ENCODE results near the gene CA10.

CA10 gene

DNA sequence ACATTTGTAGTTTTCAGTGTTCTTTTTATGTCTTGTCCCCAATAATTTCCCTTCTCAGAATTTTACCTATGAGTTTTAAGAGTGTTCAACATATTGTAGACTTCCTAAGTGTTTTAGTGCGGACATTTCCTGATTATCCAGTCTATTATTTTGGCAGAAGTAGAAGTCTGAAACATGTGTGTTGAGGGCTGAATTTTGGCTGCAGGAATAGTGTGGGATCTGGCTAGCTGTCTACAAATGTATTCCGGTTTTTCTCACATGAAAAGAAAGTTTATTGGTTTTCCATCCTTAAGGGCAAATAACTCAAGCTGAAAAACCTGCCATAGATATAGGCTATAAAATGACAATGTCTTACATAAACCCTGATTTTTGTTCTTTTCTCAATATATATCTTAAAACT, 33.0 kb upstream of the CA10 start:
- H3K27me3 ChIP-seq (ENCODE audit: insufficient read depth, low read depth), result no peaks in the 10 kb centered on the region
- no peak overlapping the region for H3K9ac ChIP-seq
- no peak overlapping the region for H2AFZ ChIP-seq (ENCODE audit: low read depth)
- no peaks in the 10 kb centered on the region for H3K79me2 ChIP-seq (ENCODE audit: insufficient read depth, low read depth)
- no peak overlapping the region for H3K4me3 ChIP-seq (IDR thresholded peaks at IDR 0.05; ENCODE audit: insufficient read depth, low read depth, low read length)
- H3K36me3 ChIP-seq (ENCODE audit: insufficient read depth), result no peaks in the 10 kb centered on the region
- no peaks in the 10 kb centered on the region for H3K4me1 ChIP-seq (ENCODE audit: low read depth, poor library complexity, severe bottlenecking)
- H4K20me1 ChIP-seq (ENCODE audit: insufficient read depth), result no peaks in the 10 kb centered on the region
- no peak for TF ChIP-seq CTCF (conservative IDR thresholded peaks at IDR 0.05; ENCODE audit: low read depth, low read length)
- H3K4me2 ChIP-seq, result no peak overlapping the region
- no peak overlapping the region for H3K27ac ChIP-seq

DNA sequence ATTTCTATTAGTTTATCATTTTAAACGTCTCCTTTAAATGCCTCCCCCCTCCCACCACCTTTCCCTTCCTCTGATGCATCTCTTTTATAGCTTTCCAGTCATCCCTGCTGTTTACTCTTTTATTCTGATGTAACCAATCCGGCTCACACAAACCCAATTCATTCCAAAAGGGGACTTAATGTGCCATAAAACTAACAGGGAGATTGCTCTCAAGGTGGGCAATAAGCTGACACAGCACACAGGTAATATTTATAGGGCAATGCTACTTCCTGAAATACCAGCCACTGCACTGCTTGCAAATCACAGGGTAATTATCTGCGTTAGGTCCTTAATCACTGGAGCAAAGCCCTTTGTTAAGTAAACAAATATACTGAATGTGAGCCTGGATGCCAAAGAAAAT, 23.3 kb upstream of the CA10 start:
- TF ChIP-seq CTCF (conservative IDR thresholded peaks at IDR 0.05; ENCODE audit: low read depth, low read length), result no peak
- Histone ChIP-seq H3K4me1 (ENCODE audit: low read depth, poor library complexity, severe bottlenecking) (no peaks in the 10 kb centered on the region), H3K27ac (no peak overlapping the region), H4K20me1 (ENCODE audit: insufficient read depth) (no peaks in the 10 kb centered on the region), H2AFZ (ENCODE audit: low read depth) (no peak overlapping the region), H3K36me3 (ENCODE audit: insufficient read depth) (no peaks in the 10 kb centered on the region), H3K27me3 (ENCODE audit: insufficient read depth, low read depth) (no peaks in the 10 kb centered on the region), H3K4me3 (IDR thresholded peaks at IDR 0.05; ENCODE audit: insufficient read depth, low read depth, low read length) (no peak overlapping the region), H3K79me2 (ENCODE audit: insufficient read depth, low read depth) (no peaks in the 10 kb centered on the region), H3K4me2 (no peak overlapping the region), H3K9ac (no peak overlapping the region)

GRCh38 chr17:52178012-52178411, 19.5 kb upstream of the CA10 start:
- Histone ChIP-seq H3K4me3 (IDR thresholded peaks at IDR 0.05; ENCODE audit: insufficient read depth, low read depth, low read length) (no peak overlapping the region), H3K4me2 (no peak overlapping the region), H3K36me3 (ENCODE audit: insufficient read depth) (no peaks in the 10 kb centered on the region), H3K27me3 (ENCODE audit: insufficient read depth, low read depth) (no peaks in the 10 kb centered on the region), H3K9ac (no peak overlapping the region), H3K4me1 (ENCODE audit: low read depth, poor library complexity, severe bottlenecking) (peaks cover under 1% of the 10 kb centered on the region), H3K27ac (no peak overlapping the region), H2AFZ (ENCODE audit: low read depth) (no peak overlapping the region), H4K20me1 (ENCODE audit: insufficient read depth) (no peaks in the 10 kb centered on the region), H3K79me2 (ENCODE audit: insufficient read depth, low read depth) (no peaks in the 10 kb centered on the region)
- no peak for TF ChIP-seq CTCF (conservative IDR thresholded peaks at IDR 0.05; ENCODE audit: low read depth, low read length)

DNA sequence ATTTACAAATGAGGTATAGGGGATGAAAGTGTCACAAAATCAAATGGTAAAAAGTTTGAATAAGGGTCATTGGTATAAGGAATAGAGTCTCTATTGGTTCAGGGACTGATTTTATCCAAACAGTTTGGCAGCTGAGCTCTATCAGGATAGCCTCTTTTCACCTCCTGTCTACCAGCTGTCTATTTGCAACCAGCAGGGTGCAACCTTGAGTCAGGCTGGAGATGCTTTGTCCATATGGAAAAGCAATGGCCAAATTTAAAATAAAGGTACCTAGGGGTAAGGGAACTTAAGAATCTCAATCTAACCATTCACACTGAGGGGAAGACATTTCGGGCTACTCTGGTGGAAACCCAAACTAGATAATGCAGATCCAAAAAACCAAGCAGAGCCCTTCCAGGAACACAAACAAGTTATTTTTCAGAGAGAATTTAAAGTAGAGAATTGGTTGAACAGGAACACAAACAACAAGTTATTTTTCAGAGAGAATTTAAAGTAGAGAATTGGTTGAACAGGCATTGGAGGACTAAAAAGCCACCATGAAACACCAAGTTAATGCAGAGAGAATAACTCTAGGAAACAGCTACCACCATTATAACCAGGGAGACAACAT, 12.6 kb upstream of the CA10 start:
- no peak overlapping the region for H2AFZ ChIP-seq (ENCODE audit: low read depth)
- TF ChIP-seq CTCF (conservative IDR thresholded peaks at IDR 0.05; ENCODE audit: low read depth, low read length), result peak; percentile 64
- no peak overlapping the region for H3K4me2 ChIP-seq
- H3K27me3 ChIP-seq (ENCODE audit: insufficient read depth, low read depth), result no peaks in the 10 kb centered on the region
- H3K79me2 ChIP-seq (ENCODE audit: insufficient read depth, low read depth), result no peaks in the 10 kb centered on the region
- no peak overlapping the region for H3K9ac ChIP-seq
- no peaks in the 10 kb centered on the region for H3K36me3 ChIP-seq (ENCODE audit: insufficient read depth)
- H4K20me1 ChIP-seq (ENCODE audit: insufficient read depth), result no peaks in the 10 kb centered on the region
- H3K4me3 ChIP-seq (IDR thresholded peaks at IDR 0.05; ENCODE audit: insufficient read depth, low read depth, low read length), result no peak overlapping the region
- peaks cover 7% of the 10 kb centered on the region for H3K4me1 ChIP-seq (ENCODE audit: low read depth, poor library complexity, severe bottlenecking)
- H3K27ac ChIP-seq, result no peak overlapping the region
